ENCODE measurements around the gene PRTN3.

DNA sequence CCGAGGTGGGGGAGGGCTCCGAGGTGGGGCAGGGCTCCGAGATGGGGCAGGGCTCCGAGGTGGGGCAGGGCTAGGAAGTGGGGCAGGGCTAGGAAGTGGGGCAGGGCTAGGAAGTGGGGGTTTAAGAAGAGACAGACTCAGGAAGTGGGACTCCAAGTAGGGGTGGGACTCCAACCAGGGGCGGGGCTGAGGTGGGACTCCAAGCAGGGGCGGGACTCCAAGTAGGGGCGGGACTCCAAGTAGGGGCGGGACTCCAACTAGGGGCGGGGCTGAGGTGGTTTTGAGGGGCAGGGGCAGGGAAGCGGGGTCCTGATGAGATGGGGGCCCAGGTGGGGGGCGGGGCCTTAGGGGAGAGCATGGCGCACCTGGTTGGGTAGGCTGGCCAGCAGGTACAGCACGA lies 32.3 kb downstream of the PRTN3 start:
- TF ChIP-seq, protein P1, sequence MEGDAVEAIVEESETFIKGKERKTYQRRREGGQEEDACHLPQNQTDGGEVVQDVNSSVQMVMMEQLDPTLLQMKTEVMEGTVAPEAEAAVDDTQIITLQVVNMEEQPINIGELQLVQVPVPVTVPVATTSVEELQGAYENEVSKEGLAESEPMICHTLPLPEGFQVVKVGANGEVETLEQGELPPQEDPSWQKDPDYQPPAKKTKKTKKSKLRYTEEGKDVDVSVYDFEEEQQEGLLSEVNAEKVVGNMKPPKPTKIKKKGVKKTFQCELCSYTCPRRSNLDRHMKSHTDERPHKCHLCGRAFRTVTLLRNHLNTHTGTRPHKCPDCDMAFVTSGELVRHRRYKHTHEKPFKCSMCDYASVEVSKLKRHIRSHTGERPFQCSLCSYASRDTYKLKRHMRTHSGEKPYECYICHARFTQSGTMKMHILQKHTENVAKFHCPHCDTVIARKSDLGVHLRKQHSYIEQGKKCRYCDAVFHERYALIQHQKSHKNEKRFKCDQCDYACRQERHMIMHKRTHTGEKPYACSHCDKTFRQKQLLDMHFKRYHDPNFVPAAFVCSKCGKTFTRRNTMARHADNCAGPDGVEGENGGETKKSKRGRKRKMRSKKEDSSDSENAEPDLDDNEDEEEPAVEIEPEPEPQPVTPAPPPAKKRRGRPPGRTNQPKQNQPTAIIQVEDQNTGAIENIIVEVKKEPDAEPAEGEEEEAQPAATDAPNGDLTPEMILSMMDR (conservative IDR thresholded peaks at IDR 0.05; ENCODE audit: low read depth, low read length), result no peak
- TF ChIP-seq POLR2A (IDR thresholded peaks at IDR 0.05; ENCODE audit: low read depth, low read length) (no peak), RAD21 (IDR thresholded peaks at IDR 0.05; ENCODE audit: low read length) (no peak), MAFK (IDR thresholded peaks at IDR 0.05; ENCODE audit: low read depth, low read length) (no peak), RCOR1 (IDR thresholded peaks at IDR 0.05; ENCODE audit: insufficient replicate concordance, low read length) (no peak), RFX5 (IDR thresholded peaks at IDR 0.05; ENCODE audit: low read depth, low read length) (no peak), CEBPB (IDR thresholded peaks at IDR 0.05; ENCODE audit: low read depth, low read length) (no peak), MAZ (IDR thresholded peaks at IDR 0.05; ENCODE audit: borderline replicate concordance, low read depth, low read length) (no peak), BHLHE40 (IDR thresholded peaks at IDR 0.05; ENCODE audit: low read depth, low read length) (no peak), SMC3 (IDR thresholded peaks at IDR 0.05; ENCODE audit: low read depth, low read length) (no peak), MXI1 (IDR thresholded peaks at IDR 0.05; ENCODE audit: borderline replicate concordance, low read depth, low read length) (no peak), FOS (IDR thresholded peaks at IDR 0.05; ENCODE audit: low read depth, low read length) (no peak)
- TF ChIP-seq, protein P2, sequence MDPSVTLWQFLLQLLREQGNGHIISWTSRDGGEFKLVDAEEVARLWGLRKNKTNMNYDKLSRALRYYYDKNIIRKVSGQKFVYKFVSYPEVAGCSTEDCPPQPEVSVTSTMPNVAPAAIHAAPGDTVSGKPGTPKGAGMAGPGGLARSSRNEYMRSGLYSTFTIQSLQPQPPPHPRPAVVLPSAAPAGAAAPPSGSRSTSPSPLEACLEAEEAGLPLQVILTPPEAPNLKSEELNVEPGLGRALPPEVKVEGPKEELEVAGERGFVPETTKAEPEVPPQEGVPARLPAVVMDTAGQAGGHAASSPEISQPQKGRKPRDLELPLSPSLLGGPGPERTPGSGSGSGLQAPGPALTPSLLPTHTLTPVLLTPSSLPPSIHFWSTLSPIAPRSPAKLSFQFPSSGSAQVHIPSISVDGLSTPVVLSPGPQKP (IDR thresholded peaks at IDR 0.05; ENCODE audit: borderline replicate concordance, low read depth, low read length), result no peak
- TF ChIP-seq, protein P3, sequence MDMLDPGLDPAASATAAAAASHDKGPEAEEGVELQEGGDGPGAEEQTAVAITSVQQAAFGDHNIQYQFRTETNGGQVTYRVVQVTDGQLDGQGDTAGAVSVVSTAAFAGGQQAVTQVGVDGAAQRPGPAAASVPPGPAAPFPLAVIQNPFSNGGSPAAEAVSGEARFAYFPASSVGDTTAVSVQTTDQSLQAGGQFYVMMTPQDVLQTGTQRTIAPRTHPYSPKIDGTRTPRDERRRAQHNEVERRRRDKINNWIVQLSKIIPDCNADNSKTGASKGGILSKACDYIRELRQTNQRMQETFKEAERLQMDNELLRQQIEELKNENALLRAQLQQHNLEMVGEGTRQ (IDR thresholded peaks at IDR 0.05; ENCODE audit: low read depth, low read length), result no peak
